GM23248 (cell line): ENCODE measurements around the gene ZNF497. TPM values are rescaled to one million over a fixed set of nuclear protein-coding genes. Genes with fewer than 3 reads are reported as not detected.

Experiments used
- DNase-seq: peaks from one replicate; pipeline ENCODE4 v3.0.0-alpha.2; 2015
- H2AFZ ChIP-seq: fragments of 200-600 bp; sonication (generic); 2 replicates; pipeline ENCODE4 v1.6.1; 2016; ENCODE audit warnings: antibody characterized with exemption
- H3F3A ChIP-seq: fragments of 200-600 bp; sonication (generic); 2 replicates; pipeline ENCODE4 v1.6.1; 2016; ENCODE audit warnings: mild to moderate bottlenecking, antibody characterized with exemption, mixed run types; ENCODE audit not compliant: insufficient read depth
- H3K27ac ChIP-seq: fragments of 200-600 bp; sonication (generic); 2 replicates; pipeline ENCODE4 v1.5.1; 2016; ENCODE audit warnings: mild to moderate bottlenecking
- H3K27me3 ChIP-seq: fragments of 200-600 bp; sonication (generic); replicated peaks from 2 replicates; pipeline ENCODE4 v1.6.1; 2016; ENCODE audit warnings: mild to moderate bottlenecking; ENCODE audit not compliant: insufficient read depth
- H3K36me3 ChIP-seq: fragments of 200-600 bp; sonication (generic); 2 replicates; pipeline ENCODE4 v1.6.1; 2016; ENCODE audit warnings: low read depth, mild to moderate bottlenecking
- H3K4me1 ChIP-seq: fragments of 200-600 bp; sonication (generic); 2 replicates; pipeline ENCODE4 v1.6.1; 2016; ENCODE audit warnings: mild to moderate bottlenecking; ENCODE audit not compliant: insufficient read depth
- H3K4me2 ChIP-seq: fragments of 200-600 bp; sonication (generic); one replicate; pipeline ENCODE4 v1.6.1; 2016; ENCODE audit warnings: mild to moderate bottlenecking; ENCODE audit not compliant: unreplicated experiment
- H3K4me3 ChIP-seq: fragments of 200-600 bp; sonication (generic); 2 replicates; pipeline ENCODE4 v1.5.1; 2016; ENCODE audit warnings: mild to moderate bottlenecking
- H3K79me2 ChIP-seq: fragments of 200-600 bp; sonication (generic); 2 replicates; pipeline ENCODE4 v1.6.1; 2016; ENCODE audit warnings: mild to moderate bottlenecking; ENCODE audit not compliant: insufficient read depth
- H3K9ac ChIP-seq: fragments of 200-600 bp; sonication (generic); 2 replicates; pipeline ENCODE4 v1.6.1; 2016; ENCODE audit warnings: mild to moderate bottlenecking
- H3K9me2 ChIP-seq: fragments of 200-600 bp; sonication (generic); 2 replicates; pipeline ENCODE4 v1.6.1; 2016; ENCODE audit warnings: mixed run types, mild to moderate bottlenecking, moderate library complexity; ENCODE audit not compliant: insufficient read depth
- H3K9me3 ChIP-seq: fragments of 200-600 bp; sonication (generic); one replicate; pipeline ENCODE4 v1.6.1; 2017; ENCODE audit warnings: low read depth
- H4K20me1 ChIP-seq: fragments of 200-600 bp; sonication (generic); 2 replicates; pipeline ENCODE4 v1.6.0; 2016; ENCODE audit not compliant: insufficient read depth
- EZH2 ChIP-seq: fragments of 200-600 bp; sonication (generic); IDR thresholded peaks from 2 replicates; pipeline ENCODE4 v1.6.1; 2018; ENCODE audit warnings: antibody characterized with exemption, mild to moderate bottlenecking; ENCODE audit not compliant: insufficient read depth, poor library complexity, severe bottlenecking
- EZH2phosphoT487 ChIP-seq: fragments of 200-600 bp; sonication (generic); IDR thresholded peaks from 2 replicates; pipeline ENCODE4 v1.6.1; 2018; ENCODE audit warnings: antibody characterized with exemption, moderate library complexity, mild to moderate bottlenecking, low read depth; ENCODE audit not compliant: insufficient read depth
- WGBS, 2 experiments: methylation state at CpG; one replicate each; pipeline ENCODE4 v1.1.6; 2015 to 2017; ENCODE audit warnings: low lambda C conversion rate in 2 of 2, low coverage in 1 of 2; ENCODE audit errors: missing lambda C conversion rate in 2 of 2; 5-methylcytosine and 5-hydroxymethylcytosine counted together
- in situ Hi-C: fragments of 300-500 bp; cut with MboI; formaldehyde crosslinking; loops from 2 replicates; pipeline ENCODE4 v1.15.0; 2020
- polyA plus RNA-seq: library from polyadenylated mRNA; unstranded; fragments of >200 nt; fragmentation: Nextera tagmentation; extraction: Ambion mirVana; gene quantifications from 2 replicates; pipeline ENCODE4 v1.2.1, GENCODE V29; 2016
- total RNA-seq: library from RNA; depleted of rRNA; stranded (reverse); fragments of >200 nt; shearing (Covaris generic); gene quantifications from 2 replicates; pipeline ENCODE4 v1.2.3, GENCODE V29; 2014

Gene ZNF497
- total and polyA plus RNA-seq, 2 experiments from 2014 or later: 0.65 to 0.97 TPM

- Histone ChIP-seq H3K9me2 (no peaks in the 10 kb centered on the region), H3F3A (no peaks in the 10 kb centered on the region), H3K4me1 (no peaks in the 10 kb centered on the region), H3K4me2 (no peak overlapping the region), H3K79me2 (no peaks in the 10 kb centered on the region), H3K36me3 (no peaks in the 10 kb centered on the region), H3K4me3 (no peak overlapping the region), H3K9me3 (no peaks in the 10 kb centered on the region), H4K20me1 (no peaks in the 10 kb centered on the region), H3K27ac (no peak overlapping the region), H3K9ac (no peak overlapping the region), H2AFZ (no peak overlapping the region), H3K27me3 (no peaks in the 10 kb centered on the region)
- DNase-seq: peak; percentile 26
- TF ChIP-seq EZH2: no peak
- TF ChIP-seq EZH2phosphoT487: no peak
- in situ Hi-C loops: no loop called here
- 65 to 68% methylated on average over 15 of the region's 15 CpGs for WGBS, 2 experiments
These were observed 10.0 kb upstream of the ZNF497 start for GRCh38 chr19:58372311-58373133.

GRCh38 chr19:58368561-58369360, 6.2 kb upstream of the ZNF497 start:
- Histone ChIP-seq H3K9ac (no peak overlapping the region), H3K9me3 (no peaks in the 10 kb centered on the region), H3K27me3 (no peaks in the 10 kb centered on the region), H3F3A (no peaks in the 10 kb centered on the region), H3K27ac (no peak overlapping the region), H3K36me3 (no peaks in the 10 kb centered on the region), H4K20me1 (no peaks in the 10 kb centered on the region), H2AFZ (no peak overlapping the region), H3K4me3 (no peak overlapping the region), H3K4me1 (no peaks in the 10 kb centered on the region), H3K9me2 (no peaks in the 10 kb centered on the region), H3K4me2 (no peak overlapping the region), H3K79me2 (no peaks in the 10 kb centered on the region)
- 83 to 87% methylated on average over 33 to 68 of the region's 68 CpGs for WGBS, 2 experiments
- DNase-seq: no peak
- TF ChIP-seq EZH2phosphoT487 (no peak), EZH2 (no peak)
- in situ Hi-C loops: no loop called here

GRCh38 chr19:58367698-58368454, 5.3 kb upstream of the ZNF497 start:
- Histone ChIP-seq H3K27me3 (no peaks in the 10 kb centered on the region), H3K36me3 (no peaks in the 10 kb centered on the region), H3K27ac (no peak overlapping the region), H4K20me1 (no peaks in the 10 kb centered on the region), H3K4me3 (no peak overlapping the region), H3K4me1 (no peaks in the 10 kb centered on the region), H3K4me2 (no peak overlapping the region), H3K9me2 (no peaks in the 10 kb centered on the region), H2AFZ (no peak overlapping the region), H3K9me3 (no peaks in the 10 kb centered on the region), H3K79me2 (no peaks in the 10 kb centered on the region), H3K9ac (no peak overlapping the region), H3F3A (no peaks in the 10 kb centered on the region)
- no peak for TF ChIP-seq EZH2phosphoT487
- TF ChIP-seq EZH2: no peak
- in situ Hi-C loops: no loop called here
- DNase-seq: no peak
- WGBS, 2 experiments: 87 to 91% methylated on average over 80 to 106 of the region's 106 CpGs

DNA sequence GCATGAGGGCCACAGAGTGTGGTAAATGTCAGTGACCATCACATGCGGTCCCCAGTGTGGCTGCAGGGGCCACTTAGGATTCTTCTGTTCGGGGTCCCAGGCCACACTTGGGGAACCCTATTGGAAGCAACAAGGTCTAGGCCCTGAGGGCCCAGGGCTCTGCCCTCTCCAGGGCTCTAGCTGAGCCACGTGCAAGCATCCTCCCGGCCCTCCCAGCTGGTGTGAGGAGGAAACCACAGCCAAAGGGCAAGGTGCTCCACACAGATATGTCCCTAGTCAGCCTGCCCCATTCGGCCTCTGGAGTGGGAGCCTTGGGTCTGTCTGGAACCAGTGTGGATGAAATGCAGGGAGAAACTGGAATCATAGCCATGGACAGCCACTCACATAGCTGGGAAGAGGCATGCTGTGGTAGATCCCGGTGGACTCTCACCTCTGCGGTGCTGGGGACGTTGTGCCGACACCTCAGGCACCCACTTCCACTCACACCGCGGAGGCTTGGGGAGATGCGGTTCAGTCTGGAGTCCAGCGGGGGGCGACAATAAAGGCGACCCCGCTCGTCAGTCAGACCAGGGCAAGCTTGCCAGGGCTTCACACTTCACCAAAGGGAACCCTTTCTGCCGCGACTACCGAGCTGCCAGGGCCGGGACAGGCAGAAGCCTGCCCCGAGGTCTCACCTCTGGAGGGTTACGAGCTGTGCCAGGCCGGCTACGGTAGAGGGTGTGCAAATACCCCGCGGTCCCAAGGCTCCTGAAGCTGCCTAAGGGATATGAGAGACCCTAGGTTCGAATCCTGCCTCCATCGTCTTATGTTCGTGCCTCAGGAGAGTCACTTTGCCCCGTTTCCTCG, 4.3 kb upstream of the ZNF497 start:
- 75 to 81% methylated on average over 27 to 32 of the region's 32 CpGs for WGBS, 2 experiments
- H4K20me1 ChIP-seq: no peaks in the 10 kb centered on the region
- no peaks in the 10 kb centered on the region for H3K4me1 ChIP-seq
- H3K27ac ChIP-seq: no peak overlapping the region
- 0 out of 2 replicates have a peak, but pooled peaks cover under 1% of the 10 kb centered on the region for H3F3A ChIP-seq
- H3K36me3 ChIP-seq: no peaks in the 10 kb centered on the region
- no peak for DNase-seq
- in situ Hi-C loops: no loop called here
- no peak overlapping the region for H3K4me2 ChIP-seq
- H3K4me3 ChIP-seq: no peak overlapping the region
- H3K79me2 ChIP-seq: no peaks in the 10 kb centered on the region
- TF ChIP-seq EZH2 (no peak), EZH2phosphoT487 (no peak)
- no peak overlapping the region for H2AFZ ChIP-seq
- H3K9me2 ChIP-seq: no peaks in the 10 kb centered on the region
- no peaks in the 10 kb centered on the region for H3K9me3 ChIP-seq
- H3K27me3 ChIP-seq: no peaks in the 10 kb centered on the region
- no peak overlapping the region for H3K9ac ChIP-seq
